GM18870 (cell line): ENCODE measurements around the gene C18orf63.
"Not testable (repeated sequence)": the region's sequence is repeated elsewhere in the genome, so short reads cannot be mapped to it uniquely, and the experiment has no call there.

Source experiments
- ATAC-seq: cut with Tn5 transposase; IDR thresholded peaks from one replicate; pipeline ENCODE4 v1.9.1; 2021; ENCODE audit warnings: moderate library complexity; ENCODE audit not compliant: unreplicated experiment

C18orf63 gene

DNA sequence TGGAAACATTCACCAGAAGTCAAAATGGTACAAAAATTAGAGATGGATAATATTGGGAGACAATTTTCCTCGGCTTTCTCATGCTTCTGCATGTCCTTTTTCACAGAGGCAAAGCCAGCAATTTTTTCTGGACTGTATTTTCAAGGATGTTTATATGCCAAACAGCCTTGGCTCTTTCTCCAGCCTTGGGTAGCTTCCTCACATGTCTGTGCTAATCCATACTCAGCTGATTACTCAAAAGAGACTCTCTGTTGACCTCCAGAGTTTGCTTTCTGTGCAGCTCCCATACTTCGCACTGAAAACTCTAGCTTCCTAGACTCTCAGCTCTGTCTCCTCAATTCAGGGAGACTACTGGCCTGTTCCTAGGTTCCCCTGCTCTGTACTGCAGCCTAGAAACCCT lies 10.6 kb downstream of the C18orf63 start:
- ATAC-seq, result no peak

DNA sequence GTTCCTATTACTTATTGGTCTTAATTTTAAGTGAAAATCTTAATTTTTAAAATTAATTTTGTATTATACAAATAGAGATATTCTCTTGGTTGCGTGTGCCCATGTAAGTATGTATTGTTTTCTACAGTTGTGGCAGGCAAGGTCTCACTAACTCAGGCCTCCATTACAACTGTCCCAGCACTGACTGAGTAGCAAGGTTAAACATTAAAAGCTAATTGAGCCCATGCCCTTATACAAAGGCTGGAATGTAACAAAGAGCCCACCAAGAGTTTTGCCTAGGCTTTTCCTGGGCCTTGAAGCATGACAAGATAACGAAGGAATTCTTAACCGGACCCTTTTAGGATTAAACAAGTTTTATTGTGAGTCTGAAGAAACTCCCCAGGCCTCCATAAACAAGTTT lies 11.2 kb downstream of the C18orf63 start:
- ATAC-seq, result not testable (repeated sequence)

DNA sequence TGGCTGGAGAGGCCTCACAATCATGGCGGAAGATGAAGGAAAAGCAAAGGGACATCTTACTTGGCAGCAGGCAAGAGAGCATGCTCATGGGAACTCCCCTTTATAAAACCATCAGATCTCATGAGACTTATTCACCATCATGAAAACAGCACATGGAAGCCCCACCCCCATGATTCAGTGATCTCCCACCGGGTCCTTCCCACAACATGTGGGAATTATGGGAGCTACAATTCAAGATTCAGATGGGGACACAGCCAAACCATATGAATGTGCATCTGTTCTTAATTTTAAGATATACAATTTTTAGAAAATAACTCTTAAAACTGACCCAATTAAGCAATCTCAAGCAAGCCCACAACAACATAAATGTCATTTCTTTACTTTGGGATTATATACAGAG lies 12.6 kb downstream of the C18orf63 start:
- ATAC-seq, result no peak

DNA sequence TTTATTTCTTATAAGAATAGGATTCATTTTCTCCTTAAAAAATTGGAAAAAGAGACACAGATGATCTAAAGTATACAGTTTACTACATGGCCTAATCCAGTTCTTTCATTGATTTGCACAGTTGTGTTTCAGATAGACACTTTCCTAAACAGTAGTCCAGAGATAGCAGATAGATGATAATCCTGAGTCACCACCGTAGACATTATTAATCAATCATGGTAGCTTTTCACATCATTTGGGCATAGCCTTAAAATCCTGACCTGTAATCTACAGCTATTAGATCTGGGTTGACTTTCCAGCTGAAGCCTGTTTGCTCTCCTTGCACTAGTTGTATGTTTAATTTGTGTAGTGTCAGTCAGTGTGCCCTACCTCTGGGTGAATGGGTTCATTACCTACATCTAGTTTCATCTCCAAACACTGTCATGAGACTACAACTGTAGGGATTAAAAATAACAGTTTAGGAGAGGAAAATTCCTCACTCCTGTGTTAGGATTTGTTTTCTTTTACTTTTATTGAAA lies 14.1 kb downstream of the C18orf63 start:
- ATAC-seq, result no peak

DNA sequence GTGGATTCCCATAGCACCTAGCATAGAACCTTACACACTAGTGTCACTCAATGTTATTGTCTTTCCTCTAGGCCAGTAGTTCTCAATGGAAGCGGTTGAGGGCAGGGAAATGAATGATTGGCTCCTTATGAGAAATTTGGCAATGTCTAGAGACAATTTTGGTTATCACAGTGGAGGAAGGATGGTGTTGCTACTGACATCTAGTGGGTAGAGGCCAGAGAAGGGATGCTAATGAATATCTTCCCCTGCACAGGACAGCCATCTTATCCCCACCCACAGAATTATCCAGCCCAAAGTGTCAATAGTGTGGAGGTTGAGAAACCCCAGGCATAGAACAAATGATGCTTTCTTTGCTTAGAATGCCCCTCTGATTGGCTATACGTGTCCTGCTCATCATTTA lies 15.8 kb downstream of the C18orf63 start:
- no peak for ATAC-seq

DNA sequence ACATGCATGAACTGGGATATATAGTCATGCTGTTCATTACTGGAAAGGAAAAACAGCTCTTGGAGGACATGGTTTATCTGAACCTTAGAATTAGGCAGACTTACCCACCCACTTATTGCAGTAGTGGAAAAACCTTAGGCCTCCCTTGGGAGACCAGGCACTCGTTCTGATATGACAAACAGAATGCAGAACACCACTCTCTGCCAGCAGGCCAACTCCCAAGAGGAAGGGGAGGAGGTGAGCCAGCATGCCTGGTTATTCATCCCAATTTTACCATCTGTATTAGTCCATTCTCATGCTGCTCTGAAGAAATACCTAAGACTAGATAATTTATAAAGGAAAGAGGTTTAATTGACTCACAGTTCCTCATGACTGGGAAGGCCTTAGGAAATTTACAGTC lies 17.5 kb downstream of the C18orf63 start:
- ATAC-seq, result no peak

GRCh38 chr18:74334242-74334893 lies 18.7 kb downstream of the C18orf63 start:
- ATAC-seq, result peak; percentile 46

DNA sequence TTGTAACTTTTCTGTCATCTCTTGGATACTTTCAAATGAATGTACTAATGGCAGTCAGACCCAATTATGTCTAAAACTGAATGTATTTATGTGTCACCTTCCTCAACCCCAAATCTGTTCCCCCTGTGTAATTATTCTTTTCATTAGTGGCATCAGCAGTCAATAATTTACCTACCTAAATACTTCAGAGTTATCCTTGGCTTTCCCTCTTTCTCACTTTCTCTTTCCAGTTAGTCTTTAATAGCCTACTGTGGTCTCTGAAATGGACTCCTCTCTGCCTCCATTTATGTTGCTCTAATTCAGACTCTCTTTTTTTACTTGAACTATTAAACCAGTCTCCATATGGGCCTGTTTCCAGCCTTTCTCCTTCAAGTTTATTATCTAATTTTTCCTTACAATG lies 21.0 kb downstream of the C18orf63 start:
- ATAC-seq, result no peak

- ATAC-seq, result no peak
Observed at GRCh38 chr18:74337155-74337911, 21.7 kb downstream of the C18orf63 start.

DNA sequence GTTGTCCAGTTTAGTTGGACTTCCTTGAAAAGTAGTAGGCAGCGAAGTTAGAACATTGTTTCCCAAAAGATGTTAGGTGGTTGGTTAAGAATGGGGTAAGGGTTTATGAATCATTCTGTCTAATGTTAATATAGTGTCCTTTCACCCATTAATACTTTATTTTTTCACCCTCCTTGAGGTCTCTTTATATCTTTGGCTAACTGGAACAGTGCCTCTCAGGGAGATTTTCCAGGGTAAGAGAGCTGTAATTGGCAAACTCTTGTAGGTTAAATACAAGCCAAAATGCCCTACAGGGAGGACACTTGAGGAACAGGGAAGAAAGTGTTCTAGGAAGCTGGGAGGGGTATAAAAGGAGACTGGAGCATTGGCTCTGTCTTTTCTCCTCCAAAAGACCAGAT lies 22.3 kb downstream of the C18orf63 start:
- no peak for ATAC-seq

DNA sequence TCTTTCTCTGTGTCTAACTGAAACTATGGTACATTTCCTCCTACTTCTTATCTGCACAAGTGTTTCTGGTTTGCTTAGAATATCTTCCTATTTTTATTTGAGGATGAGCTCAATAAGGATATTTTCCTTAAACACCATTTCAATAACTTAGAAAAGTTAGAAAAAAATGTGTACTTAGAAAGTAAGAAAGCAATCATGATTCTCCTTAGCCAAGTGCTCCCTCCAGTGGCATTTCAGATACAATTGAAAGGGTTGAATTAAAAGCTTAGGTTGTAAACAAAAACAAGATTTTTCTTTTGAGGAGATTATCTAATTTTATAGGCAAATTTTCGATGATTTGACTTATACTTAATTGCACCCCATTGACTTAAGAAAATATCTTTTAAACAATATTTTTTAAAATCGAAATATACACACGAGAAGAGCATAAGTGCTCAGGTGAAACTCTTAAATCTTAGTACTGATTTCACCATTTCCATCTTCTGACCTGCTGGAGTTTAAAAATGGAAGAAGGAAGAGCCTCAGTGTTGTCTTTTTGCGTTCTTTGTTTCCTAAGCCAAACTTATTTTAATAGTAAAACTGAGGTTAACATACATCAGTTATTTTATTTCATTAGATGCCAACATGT lies 26.9 kb downstream of the C18orf63 start:
- no peak for ATAC-seq

DNA sequence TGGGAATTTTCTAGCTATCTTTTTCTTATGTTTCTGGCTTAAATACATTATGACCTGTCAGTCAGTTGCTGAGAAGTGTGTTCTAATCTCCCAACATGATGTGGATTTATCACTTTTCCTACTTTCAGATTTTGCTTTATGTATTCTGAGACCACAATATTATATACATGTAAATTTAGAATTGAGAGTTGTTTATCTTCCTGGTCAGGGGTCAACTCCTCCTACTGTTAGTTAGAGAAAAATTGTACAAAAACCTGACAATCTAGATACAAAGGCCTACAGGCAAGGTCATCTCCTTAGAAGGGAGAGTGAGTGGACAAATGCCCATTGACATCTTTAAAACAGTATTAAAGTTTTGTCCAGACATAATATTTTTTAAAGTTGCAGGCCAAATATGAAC lies 30.6 kb downstream of the C18orf63 start:
- no peak for ATAC-seq

DNA sequence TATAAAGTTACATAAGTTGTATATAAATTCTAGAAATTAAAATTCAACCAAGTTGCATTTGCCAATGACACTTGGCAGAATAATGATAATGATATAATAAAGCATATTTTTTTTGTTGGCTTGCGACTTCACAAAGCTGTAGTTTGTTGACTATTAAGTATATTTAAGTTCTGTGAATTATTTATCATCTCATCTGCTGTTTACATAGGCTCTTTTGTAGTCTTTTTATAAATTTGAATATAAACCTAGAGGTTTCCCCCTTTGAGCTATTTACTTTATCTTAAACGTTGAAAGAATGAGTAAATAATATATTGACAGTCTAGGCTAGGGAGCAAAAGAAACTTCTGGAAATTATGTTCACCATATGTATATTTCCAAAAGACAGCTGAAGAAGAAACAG lies 32.9 kb downstream of the C18orf63 start:
- no peak for ATAC-seq

GRCh38 chr18:74351354-74351753 lies 35.7 kb downstream of the C18orf63 start:
- ATAC-seq, result peak; percentile 67

- peak; percentile 52 for ATAC-seq
Observed at GRCh38 chr18:74353169-74353775, 37.6 kb downstream of the C18orf63 start.

DNA sequence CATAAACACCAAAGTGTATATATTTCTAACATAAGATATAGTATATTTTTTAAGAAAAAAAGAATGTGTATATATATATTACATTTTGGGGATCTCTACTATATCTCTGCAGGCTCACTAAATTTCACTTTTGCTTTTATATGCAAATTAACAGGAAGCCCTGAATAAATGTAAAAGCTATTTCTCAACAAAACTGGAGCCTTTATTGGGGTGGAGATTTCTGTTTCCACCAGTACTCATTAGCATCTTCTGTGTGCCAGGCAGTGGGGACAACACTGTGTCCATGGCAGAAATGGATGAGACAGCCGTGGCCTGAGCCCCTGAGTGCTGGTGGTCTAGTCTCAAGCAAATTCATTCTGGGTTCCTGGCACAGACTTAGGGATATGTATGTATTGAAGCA lies 41.3 kb downstream of the C18orf63 start:
- ATAC-seq, result no peak

GRCh38 chr18:74360852-74361655 lies 45.4 kb downstream of the C18orf63 start:
- ATAC-seq, result no peak

GRCh38 chr18:74367905-74368304 lies 52.3 kb downstream of the C18orf63 start:
- ATAC-seq, result no peak

DNA sequence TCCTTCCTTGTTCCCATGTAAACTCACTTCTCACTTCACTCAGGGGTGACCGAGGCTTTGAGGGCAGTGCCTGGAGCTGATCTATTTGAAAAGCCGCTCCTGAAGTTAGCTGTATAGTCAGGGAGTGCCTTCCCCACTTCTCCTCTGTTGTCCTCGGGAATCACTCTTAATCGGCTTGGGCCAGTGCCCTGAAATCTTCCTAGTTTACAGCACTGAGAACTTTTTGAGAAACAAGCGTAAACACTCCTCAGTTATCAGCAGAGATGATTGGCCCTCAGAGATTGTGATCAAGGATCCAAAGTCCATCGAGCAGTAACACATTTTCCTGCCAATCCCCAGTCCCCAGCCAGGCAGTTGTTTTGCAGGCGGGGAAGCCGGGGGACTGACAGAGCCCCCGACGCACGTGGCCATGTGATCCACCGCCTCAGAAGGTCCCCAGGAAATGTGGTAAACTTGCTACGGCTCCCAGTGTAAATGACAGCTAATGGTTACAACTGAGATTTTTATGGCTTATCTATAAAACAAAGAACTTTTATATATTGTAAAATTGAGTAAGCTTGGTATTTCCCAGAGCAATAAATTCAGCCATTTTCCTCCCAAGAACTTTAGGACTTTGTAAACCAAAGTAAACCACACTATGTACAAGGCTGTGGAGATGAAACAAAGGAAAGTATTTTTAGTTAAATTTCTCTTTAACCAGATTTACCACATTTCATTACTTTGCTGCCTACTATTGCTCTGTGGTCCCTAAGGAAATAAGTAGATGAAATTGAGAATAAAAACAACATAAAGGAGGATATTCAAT lies 53.5 kb downstream of the C18orf63 start:
- no peak for ATAC-seq

DNA sequence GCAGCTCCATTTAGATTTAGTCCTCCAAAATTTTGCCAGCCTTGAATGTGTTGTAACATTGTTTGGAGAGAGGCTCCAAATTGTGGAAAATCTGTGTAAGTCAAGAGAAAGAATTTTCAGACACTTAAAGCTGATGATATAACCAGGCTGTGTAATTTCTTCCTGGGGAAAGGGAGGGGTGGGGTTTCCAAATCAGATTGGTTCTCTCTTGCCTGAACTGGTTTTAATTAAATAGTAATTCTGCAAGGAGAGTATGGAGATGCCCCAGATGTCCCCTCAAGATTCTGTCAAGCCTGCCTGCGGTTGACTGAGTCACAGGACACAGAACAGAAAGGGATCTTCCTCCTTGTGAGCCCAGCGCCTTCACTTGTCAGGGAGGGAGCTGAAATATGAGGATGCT lies 54.5 kb downstream of the C18orf63 start:
- ATAC-seq, result no peak
